HG03469 (cell line): ENCODE data around the gene KANSL1.

Experiments
- ATAC-seq: cut with Tn5 transposase; IDR thresholded peaks from one replicate; pipeline ENCODE4 v1.9.1; 2021; ENCODE audit warnings: mild to moderate bottlenecking, moderate library complexity, moderate number of reproducible peaks; ENCODE audit not compliant: unreplicated experiment

Gene KANSL1

GRCh38 chr17:46144246-46144645 is 49.0 kb downstream of the KANSL1 start:
- no peak for ATAC-seq

- no peak for ATAC-seq
Observed at GRCh38 chr17:46143827-46144236, 49.4 kb downstream of the KANSL1 start.

- no peak for ATAC-seq
Observed at GRCh38 chr17:46141645-46142044, 51.6 kb downstream of the KANSL1 start.

GRCh38 chr17:46140645-46141197 is 52.5 kb downstream of the KANSL1 start:
- no peak for ATAC-seq

GRCh38 chr17:46139432-46140210 is 53.6 kb downstream of the KANSL1 start:
- no peak for ATAC-seq

GRCh38 chr17:46138473-46138872 is 54.8 kb downstream of the KANSL1 start:
- ATAC-seq = no peak

GRCh38 chr17:46136820-46137219 is 56.4 kb downstream of the KANSL1 start:
- ATAC-seq = no peak

GRCh38 chr17:46135879-46136563 is 57.2 kb downstream of the KANSL1 start:
- ATAC-seq = no peak

GRCh38 chr17:46135126-46135812 is 58.0 kb downstream of the KANSL1 start:
- no peak for ATAC-seq

GRCh38 chr17:46129302-46129701 is 63.9 kb downstream of the KANSL1 start:
- no peak for ATAC-seq

GRCh38 chr17:46128453-46128852 is 64.8 kb downstream of the KANSL1 start:
- ATAC-seq = no peak

GRCh38 chr17:46127524-46127923 is 65.7 kb downstream of the KANSL1 start:
- no peak for ATAC-seq

- ATAC-seq = no peak
Observed at GRCh38 chr17:46126840-46127239, 66.4 kb downstream of the KANSL1 start.

GRCh38 chr17:46125831-46126230 is 67.4 kb downstream of the KANSL1 start:
- no peak for ATAC-seq

- ATAC-seq = no peak
Observed at GRCh38 chr17:46124695-46125592, 68.3 kb downstream of the KANSL1 start.

GRCh38 chr17:46123607-46124006 is 69.6 kb downstream of the KANSL1 start:
- no peak for ATAC-seq

- no peak for ATAC-seq
Observed at GRCh38 chr17:46122486-46122871, 70.8 kb downstream of the KANSL1 start.

- ATAC-seq = no peak
Observed at GRCh38 chr17:46121841-46122485, 71.3 kb downstream of the KANSL1 start.

- no peak for ATAC-seq
Observed at GRCh38 chr17:46121165-46121764, 72.0 kb downstream of the KANSL1 start.

GRCh38 chr17:46120537-46120936 is 72.7 kb downstream of the KANSL1 start:
- no peak for ATAC-seq
